OCI-M1 (cell line): ENCODE results near the gene ELMO1.
"Not testable (repeated sequence)": the region's sequence is repeated elsewhere in the genome, so short reads cannot be mapped to it uniquely, and the experiment has no call there.

Experiments
- DNase-seq: peaks from one replicate; lab custom pipeline; 2025; lab: John Stamatoyannopoulos, UW

The ELMO1 gene

DNA sequence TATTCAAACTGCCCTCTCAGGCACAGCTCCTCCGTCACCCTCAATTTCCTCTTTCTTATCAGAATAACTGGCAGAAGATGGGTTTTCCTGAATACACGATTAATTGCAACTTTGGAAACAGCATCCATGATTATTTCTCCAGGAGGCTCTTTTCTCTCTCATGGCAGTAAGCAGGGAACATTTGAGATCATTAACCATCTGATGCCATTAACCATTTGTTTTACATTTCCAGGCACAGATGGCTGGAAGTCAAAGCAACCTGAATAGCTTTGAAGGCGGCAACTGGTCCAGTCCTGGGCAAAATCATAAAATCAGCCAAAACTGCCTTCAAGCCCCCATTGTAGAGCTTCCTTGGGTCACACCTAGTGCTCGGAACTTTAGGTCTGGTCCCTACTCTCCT is 434.9 kb downstream of the ELMO1 start:
- DNase-seq, result no peak

GRCh38 chr7:37011151-37011890 is 437.3 kb downstream of the ELMO1 start:
- DNase-seq, result no peak

DNA sequence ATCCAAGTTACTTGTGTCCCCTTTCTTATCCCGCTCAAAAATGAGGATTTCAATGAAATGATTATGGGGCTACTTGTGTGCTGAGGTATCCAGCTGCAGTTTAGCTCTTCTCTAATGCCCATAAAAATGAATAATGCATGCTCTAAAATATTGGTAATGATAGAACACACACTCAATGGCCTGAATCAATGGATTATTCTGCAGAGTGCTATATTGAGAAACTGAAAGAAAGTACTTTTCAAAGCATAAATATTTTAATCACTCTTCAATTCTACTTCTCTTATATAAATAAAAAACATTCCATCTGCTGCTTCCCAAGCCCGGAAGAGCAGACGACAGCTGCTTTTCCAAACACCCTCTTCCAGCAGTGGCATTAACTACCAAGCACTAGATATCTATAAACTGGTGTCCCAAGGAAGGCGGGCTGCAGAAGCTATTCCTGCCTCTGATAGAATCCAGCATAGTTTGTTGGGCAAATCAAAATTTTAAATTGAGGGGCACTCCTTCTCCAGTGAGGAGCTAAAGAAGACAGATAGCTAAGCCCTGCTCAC is 439.5 kb downstream of the ELMO1 start:
- DNase-seq, result no peak

GRCh38 chr7:37007691-37008090 is 441.0 kb downstream of the ELMO1 start:
- DNase-seq, result no peak

DNA sequence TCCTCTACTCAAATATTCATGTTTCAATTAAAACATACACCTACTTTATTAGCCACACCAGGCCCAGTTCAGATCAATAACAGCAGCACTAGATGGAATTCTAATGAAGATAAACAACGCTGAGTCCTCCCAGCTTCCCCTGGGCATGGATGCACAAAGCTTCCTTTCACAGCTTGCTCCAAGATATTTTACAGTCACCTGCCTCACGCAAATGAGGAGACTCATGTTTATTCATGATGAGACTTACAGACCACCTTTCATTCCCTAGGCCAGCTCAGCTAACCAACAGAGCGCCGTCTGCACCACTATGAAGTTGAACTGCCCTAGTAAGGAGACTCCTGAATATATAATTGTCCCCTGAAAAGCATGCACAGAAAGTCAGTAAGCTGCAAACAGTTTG is 441.4 kb downstream of the ELMO1 start:
- DNase-seq, result no peak

DNA sequence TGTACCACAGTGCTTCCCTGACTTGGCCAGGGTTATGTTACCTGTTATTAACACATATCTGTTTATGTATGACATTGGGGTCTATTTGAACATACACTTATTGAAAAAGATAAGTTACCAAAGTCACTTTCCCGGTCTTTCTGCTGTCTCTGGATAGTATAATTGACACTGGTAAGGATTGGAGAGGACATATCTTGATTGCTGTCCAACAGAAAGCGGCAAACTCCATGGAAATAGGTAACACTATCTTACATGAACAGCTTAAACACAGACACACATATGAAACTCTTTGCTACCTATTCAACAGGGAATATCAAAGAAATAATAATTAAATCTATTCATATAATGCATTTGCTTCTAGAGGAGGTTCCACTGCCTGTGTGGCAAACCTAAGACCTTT is 441.9 kb downstream of the ELMO1 start:
- DNase-seq, result no peak

DNA sequence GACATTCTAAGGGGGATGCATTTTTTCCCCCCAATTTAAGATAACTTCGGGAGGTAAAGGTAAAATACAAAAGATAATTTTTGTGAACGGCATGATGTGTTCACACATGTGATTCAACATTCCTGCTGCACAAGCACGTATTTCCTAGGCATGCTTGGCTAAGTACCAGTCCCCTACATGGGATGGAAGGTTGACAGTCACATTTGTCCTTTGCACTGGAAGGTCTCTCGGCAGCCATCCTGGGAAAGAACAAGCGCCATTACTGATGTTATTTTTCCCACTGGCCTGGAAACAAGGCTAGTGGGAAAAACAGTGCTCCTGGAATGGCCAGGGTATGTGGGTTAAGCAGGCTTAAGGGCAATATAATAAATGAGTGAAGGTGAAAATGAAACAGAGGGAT is 448.2 kb downstream of the ELMO1 start:
- DNase-seq, result no peak

DNA sequence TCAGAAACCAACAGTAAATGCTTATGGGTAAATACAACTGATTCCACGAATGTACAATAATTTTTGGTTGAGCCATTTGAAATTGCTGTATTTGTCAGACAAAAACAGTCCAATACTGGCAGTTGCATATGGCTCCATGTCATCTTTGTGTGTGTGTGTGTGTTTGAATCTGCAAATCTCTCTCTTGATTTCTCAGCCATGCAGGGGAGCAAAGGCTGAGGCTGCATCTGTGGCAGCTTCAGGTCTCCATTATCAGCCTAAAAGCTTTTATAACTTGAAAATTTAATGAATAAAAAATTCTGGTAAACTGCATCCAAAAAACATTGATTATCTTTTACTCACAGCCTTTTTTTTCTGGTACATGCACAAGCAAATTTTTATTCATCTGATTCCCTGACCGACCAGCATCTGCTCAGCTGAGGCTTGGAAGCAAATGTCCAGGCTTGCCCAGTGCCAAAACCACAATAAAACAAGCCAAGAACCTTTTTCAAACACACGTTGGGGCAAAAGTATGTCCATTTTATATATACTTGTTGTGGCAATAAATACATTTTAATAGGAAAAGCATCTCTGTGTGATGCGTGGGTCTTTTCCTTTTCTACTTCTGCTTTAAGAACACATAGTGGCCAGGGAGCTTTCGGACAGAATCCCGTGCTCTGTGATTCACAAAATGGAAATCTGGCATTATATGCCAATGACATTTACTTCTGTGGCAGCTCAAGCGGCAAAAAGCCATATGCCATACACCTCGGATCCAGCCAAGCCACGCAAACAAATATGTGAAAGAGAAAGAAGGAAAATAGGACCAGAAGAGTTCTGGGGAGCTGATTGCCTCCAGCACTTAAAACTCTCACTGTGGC is 448.8 kb downstream of the ELMO1 start:
- no peak for DNase-seq

- DNase-seq, result no peak
Measured at GRCh38 chr7:36995776-36996175, 452.9 kb downstream of the ELMO1 start.

DNA sequence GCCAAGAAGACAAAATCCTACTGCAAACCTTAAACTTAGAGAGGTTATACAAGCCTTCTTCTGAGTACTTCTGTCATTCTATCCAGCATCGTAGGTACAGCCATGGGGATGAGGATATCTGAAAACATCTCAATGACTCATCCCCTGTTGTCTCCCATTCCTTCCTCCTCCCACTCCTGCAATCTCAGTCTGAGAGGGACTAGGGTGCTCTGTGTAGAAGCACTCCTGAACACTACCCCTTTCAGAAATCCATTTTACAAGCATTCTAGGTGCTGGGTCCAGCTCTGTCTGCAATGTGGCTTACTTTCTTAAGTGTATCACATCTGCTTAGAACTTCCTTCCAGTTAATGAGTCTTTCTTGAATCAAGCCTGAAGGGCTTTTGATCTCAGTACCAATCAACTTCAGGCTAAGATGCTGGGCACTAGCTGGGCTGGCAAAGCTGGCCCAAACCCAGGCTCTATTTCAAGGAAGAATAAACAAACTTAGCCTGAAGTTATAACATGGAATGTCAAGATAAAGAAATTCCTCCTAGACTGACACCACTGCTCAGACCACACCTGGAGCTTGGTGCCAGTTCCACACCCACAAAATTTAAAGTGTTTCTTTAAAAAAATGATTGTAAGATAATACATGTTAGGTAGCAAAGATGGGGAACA is 454.1 kb downstream of the ELMO1 start:
- no peak for DNase-seq

- DNase-seq, result peak; percentile 45
Measured at GRCh38 chr7:36986948-36987724, 461.5 kb downstream of the ELMO1 start.

DNA sequence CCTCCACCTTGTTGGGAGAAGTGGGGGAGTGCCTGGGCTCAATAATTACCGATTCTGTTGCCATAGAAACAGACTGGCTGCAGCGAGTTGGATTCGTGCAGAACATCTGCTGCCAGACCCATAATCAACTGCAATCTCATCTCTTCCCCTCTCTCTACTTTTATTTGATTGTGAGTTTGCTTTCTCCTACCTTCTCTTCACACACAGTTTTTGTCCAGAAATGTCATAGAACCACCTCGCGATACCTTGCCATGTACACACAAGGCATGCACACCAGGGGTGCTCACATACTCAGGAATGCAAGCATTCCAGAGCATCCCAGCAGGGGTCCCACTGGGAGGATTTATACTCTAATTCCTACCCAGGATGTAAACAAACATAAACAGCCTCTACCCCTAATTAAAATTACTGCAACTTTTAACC is 462.1 kb downstream of the ELMO1 start:
- no peak for DNase-seq

DNA sequence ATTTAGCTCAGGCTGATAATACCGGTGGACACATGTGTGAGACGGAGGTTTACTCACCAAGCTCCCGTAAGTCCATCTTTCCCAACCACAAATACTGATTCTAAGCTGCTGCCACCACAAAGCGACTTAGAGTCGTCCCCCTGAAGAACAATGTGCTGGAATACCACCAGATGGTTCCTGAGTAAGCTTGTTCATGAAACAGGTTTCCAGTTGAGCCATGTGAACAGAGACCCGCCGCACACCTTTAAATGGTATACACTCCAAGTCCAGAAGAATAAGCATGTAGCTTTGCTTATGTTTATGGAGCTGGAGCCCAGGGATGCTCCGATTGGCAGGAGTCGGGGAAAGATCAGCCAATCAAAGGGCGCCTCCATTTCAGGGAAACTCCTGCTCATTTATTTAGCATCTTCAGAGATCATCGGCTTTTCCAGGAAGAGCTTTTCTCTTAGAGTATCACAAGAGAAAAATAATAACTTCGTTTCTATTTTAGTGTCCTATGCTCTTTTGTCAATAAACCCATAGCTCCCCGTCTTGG is 462.7 kb downstream of the ELMO1 start:
- DNase-seq, result no peak

- no peak for DNase-seq
Measured at GRCh38 chr7:36985316-36985715, 463.3 kb downstream of the ELMO1 start.

DNA sequence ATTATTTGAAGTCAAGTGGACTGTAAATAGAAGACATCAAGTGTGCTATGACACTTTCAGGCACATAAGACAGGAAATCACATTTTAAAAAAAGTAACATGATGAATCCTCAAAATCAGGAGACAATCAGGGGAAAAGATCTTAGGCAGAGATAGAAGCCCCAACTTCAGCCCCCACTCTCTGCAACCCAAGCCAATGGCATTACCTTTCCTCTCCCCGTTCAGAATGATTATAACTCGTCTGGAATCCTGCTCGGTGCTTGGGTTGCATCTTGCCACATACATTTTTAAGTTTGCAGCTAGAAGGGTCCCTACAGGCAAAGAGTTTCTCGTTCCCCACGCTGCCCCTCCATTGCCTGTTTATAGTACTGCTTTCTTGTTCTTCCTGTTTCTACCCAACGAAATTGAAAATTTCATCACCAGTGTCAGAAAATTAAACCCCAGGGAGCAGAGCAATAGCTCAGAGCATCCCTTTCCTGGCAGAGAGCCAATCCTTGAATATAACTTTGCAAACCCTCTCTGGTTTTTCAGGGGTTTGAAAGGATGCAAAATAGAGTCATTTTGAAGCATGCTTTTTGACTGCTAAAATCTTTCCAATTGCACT is 463.9 kb downstream of the ELMO1 start:
- no peak for DNase-seq

DNA sequence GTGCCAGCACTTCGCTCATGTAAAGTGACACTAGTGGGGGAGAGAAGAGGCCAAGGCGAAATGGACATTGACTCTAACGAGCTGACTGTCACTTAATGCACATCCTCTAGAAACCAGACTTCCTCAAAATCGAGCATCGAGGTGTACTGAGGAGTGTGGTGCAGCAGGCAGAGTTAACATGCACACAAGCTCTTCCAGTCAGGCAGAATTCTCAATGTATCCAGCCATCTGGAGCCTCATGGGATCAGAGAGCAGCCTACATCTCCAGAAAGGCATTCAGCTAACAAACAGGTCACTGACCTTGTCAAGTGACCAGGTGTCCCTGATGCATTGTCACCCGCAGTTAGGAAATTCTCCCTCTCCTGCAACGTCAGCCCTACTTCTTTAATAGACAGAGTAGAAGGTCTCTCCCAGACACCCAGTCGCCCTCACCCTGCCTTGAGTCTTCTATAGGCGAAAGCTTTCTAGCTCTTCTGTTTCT is 464.6 kb downstream of the ELMO1 start:
- no peak for DNase-seq

DNA sequence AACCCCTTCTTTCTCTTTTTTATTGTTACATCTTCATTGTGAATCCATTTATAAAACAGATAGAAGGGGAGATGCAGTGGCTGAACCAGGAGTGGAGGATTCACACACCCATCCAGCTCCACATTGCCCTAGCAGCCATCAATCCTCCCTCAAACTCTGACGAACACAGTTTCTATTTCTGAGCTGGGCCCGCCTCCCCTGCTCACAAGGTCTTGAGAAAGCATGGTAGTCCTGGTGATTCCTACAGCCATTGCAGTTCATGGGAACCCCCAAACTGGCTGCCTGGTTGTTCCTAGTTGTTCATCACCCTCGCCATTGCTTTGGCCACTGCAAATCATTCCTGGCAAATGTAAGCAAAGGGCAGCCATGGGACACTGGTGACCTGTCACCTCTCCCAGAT is 465.9 kb downstream of the ELMO1 start:
- DNase-seq, result no peak

DNA sequence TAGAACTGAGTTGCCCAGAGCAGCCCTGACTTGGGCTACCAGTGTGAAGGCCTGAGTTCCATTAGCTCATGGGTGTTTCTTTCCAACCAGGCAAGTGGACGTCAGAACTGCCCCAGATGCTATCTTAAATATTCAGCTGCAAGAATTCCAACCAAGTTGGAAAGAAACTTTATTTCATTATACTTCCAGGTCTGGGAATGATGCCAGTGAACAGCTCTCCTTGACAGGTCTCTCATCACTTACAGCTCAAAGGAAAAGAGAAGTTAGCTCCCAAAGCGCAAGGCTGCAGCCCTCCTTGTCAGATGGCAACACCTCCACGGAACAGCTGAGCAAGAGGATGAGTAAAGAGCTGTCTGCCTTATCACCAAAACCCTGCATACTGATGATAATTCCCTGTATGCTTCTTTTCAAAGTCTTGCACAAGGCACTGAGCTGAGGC is 468.8 kb downstream of the ELMO1 start:
- no peak for DNase-seq

DNA sequence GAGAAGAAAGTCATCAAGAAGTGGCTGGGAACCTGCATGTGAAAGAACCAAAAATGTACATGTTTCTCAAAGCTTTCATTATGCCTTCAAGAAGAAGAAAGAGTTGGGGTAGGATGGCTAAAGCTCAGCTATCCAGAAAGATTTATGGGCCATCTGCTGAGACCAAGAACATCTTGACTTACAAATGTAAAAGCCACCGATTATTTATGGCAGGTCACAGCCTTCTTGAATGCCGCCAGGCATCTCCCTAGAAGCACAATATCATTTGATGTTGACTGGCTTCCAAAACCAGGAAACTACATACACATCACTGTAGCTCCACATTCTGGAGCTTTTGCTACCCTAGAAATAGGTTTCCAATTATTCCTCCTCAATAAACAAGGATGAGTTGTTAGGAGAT is 470.2 kb downstream of the ELMO1 start:
- DNase-seq, result no peak

DNA sequence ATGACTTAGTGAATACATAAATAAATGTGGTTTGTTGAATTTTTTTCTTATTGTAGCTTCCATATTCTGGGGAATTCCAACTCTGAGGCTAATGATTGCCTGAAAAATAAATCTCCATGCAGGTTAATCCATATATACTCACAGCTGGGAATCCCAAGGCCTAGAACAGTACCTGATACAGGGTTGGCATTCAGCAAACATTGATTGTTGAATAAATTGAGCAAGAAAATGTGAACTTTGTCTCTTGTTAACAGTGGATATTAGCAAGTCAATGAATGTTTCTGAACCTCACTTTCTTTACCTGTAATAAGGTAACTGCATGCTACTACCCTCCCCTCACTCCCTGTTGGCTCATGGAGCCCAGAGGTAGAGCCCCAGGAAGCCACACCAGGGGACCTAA is 470.8 kb downstream of the ELMO1 start:
- no peak for DNase-seq

- DNase-seq, result not testable (repeated sequence)
Measured at GRCh38 chr7:36973534-36973933, 475.1 kb downstream of the ELMO1 start.
